Measurements from ENCODE around the gene FRMD8.

The FRMD8 gene

GRCh38 chr11:65398362-65398910 lies 12.0 kb downstream of the FRMD8 start:
- Histone ChIP-seq H3K27ac (ENCODE audit: low read depth, low read length, poor library complexity, severe bottlenecking) (no peak overlapping the region), H3K9ac (ENCODE audit: low read length) (no peak overlapping the region), H3K4me1 (ENCODE audit: insufficient read depth, low read length, severe bottlenecking) (peaks cover 7% of the 10 kb centered on the region), H2AFZ (ENCODE audit: low read length) (no peak overlapping the region), H3K79me2 (ENCODE audit: insufficient read depth, low read length) (no peaks in the 10 kb centered on the region), H3K4me3 (ENCODE audit: low read depth, low read length, poor library complexity, severe bottlenecking) (no peak overlapping the region), H3K4me2 (ENCODE audit: low read length) (no peak overlapping the region), H3K9me3 (ENCODE audit: low read length) (no peaks in the 10 kb centered on the region), H3F3A (ENCODE audit: insufficient read depth, low read length) (peaks cover 7% of the 10 kb centered on the region), H3K27me3 (ENCODE audit: insufficient read depth, low read length) (no peaks in the 10 kb centered on the region), H4K20me1 (ENCODE audit: insufficient read depth, low read length) (no peaks in the 10 kb centered on the region), H3K9me2 (ENCODE audit: low read depth, low read length) (no peaks in the 10 kb centered on the region), H3K36me3 (ENCODE audit: insufficient read depth, low read length) (peaks cover 78% of the 10 kb centered on the region)
- TF ChIP-seq CTCF (IDR thresholded peaks at IDR 0.05; ENCODE audit: low read length) (no peak), EZH2 (IDR thresholded peaks at IDR 0.05; ENCODE audit: borderline replicate concordance, low read length) (no peak)

GRCh38 chr11:65399249-65399648 lies 12.8 kb downstream of the FRMD8 start:
- H3K4me2 ChIP-seq (ENCODE audit: low read length): no peak overlapping the region
- no peaks in the 10 kb centered on the region for H3K9me3 ChIP-seq (ENCODE audit: low read length)
- no peaks in the 10 kb centered on the region for H3K27me3 ChIP-seq (ENCODE audit: insufficient read depth, low read length)
- H2AFZ ChIP-seq (ENCODE audit: low read length): no peak overlapping the region
- no peak overlapping the region for H3K9ac ChIP-seq (ENCODE audit: low read length)
- no peak overlapping the region for H3K4me3 ChIP-seq (ENCODE audit: low read depth, low read length, poor library complexity, severe bottlenecking)
- peaks cover 15% of the 10 kb centered on the region for H3K4me1 ChIP-seq (ENCODE audit: insufficient read depth, low read length, severe bottlenecking)
- peaks cover 75% of the 10 kb centered on the region for H3K36me3 ChIP-seq (ENCODE audit: insufficient read depth, low read length)
- no peak overlapping the region for H3K27ac ChIP-seq (ENCODE audit: low read depth, low read length, poor library complexity, severe bottlenecking)
- no peaks in the 10 kb centered on the region for H4K20me1 ChIP-seq (ENCODE audit: insufficient read depth, low read length)
- TF ChIP-seq CTCF (IDR thresholded peaks at IDR 0.05; ENCODE audit: low read length): no peak
- no peak for TF ChIP-seq EZH2 (IDR thresholded peaks at IDR 0.05; ENCODE audit: borderline replicate concordance, low read length)
- no peaks in the 10 kb centered on the region for H3K9me2 ChIP-seq (ENCODE audit: low read depth, low read length)
- peaks cover 11% of the 10 kb centered on the region for H3F3A ChIP-seq (ENCODE audit: insufficient read depth, low read length)
- H3K79me2 ChIP-seq (ENCODE audit: insufficient read depth, low read length): no peaks in the 10 kb centered on the region

GRCh38 chr11:65399845-65400244 lies 13.4 kb downstream of the FRMD8 start:
- Histone ChIP-seq H3K27ac (ENCODE audit: low read depth, low read length, poor library complexity, severe bottlenecking) (no peak overlapping the region), H3K79me2 (ENCODE audit: insufficient read depth, low read length) (no peaks in the 10 kb centered on the region), H3K9ac (ENCODE audit: low read length) (no peak overlapping the region), H3F3A (ENCODE audit: insufficient read depth, low read length) (peaks cover 11% of the 10 kb centered on the region), H3K4me2 (ENCODE audit: low read length) (no peak overlapping the region), H4K20me1 (ENCODE audit: insufficient read depth, low read length) (no peaks in the 10 kb centered on the region), H3K9me3 (ENCODE audit: low read length) (no peaks in the 10 kb centered on the region), H3K4me3 (ENCODE audit: low read depth, low read length, poor library complexity, severe bottlenecking) (no peak overlapping the region), H2AFZ (ENCODE audit: low read length) (no peak overlapping the region), H3K4me1 (ENCODE audit: insufficient read depth, low read length, severe bottlenecking) (peaks cover 20% of the 10 kb centered on the region), H3K9me2 (ENCODE audit: low read depth, low read length) (no peaks in the 10 kb centered on the region), H3K27me3 (ENCODE audit: insufficient read depth, low read length) (no peaks in the 10 kb centered on the region), H3K36me3 (ENCODE audit: insufficient read depth, low read length) (peaks cover 75% of the 10 kb centered on the region)
- TF ChIP-seq EZH2 (IDR thresholded peaks at IDR 0.05; ENCODE audit: borderline replicate concordance, low read length): no peak
- TF ChIP-seq CTCF (IDR thresholded peaks at IDR 0.05; ENCODE audit: low read length): no peak

All from OCI-LY1 (cell line).